Activated CD4-positive, alpha-beta T cell treated with anti-CD3 and anti-CD28 coated beads, Interleukin-2, amount 10 ng/mL, durations not matched to agents 7 days and 5 days (primary cell): ENCODE results near the gene ETFA. TPM values are rescaled to one million over a fixed set of nuclear protein-coding genes. Genes with fewer than 3 reads are reported as not detected.

Experiments used
- CTCF ChIA-PET: fragments of 350-600 bp; sonication (Branson Sonifier 250); formaldehyde crosslinking; loops from one replicate; lab custom pipeline; 2021; ENCODE audit warnings: antibody characterized with exemption; lab: Charles Lee
- POLR2A ChIA-PET: fragments of 350-600 bp; sonication (Branson Sonifier 250); formaldehyde crosslinking; loops from one replicate; lab custom pipeline; 2021; ENCODE audit warnings: antibody characterized with exemption; lab: Charles Lee
- DNase-seq: peaks from one replicate; pipeline ENCODE4 v3.0.0-alpha.2; 2020
- H3K27ac Mint-ChIP-seq: one replicate; pipeline ENCODE4 v1.8.0; 2021; ENCODE audit warnings: mild to moderate bottlenecking, moderate library complexity, mixed read lengths
- H3K27me3 Mint-ChIP-seq: one replicate; pipeline ENCODE4 v1.8.0; 2021; ENCODE audit warnings: mixed read lengths
- H3K36me3 Mint-ChIP-seq: one replicate; pipeline ENCODE4 v1.8.0; 2021; ENCODE audit warnings: low read depth, mixed read lengths
- H3K4me1 Mint-ChIP-seq: one replicate; pipeline ENCODE4 v1.8.0; 2021; ENCODE audit warnings: mixed read lengths
- H3K4me3 Mint-ChIP-seq: one replicate; pipeline ENCODE4 v1.8.0; 2021; ENCODE audit warnings: mild to moderate bottlenecking, moderate library complexity, mixed read lengths
- H3K9me3 Mint-ChIP-seq: one replicate; pipeline ENCODE4 v1.8.0; 2021; ENCODE audit warnings: mixed read lengths
- total RNA-seq, 2 experiments: library from RNA; stranded (reverse); gene quantifications; one replicate each; pipeline ENCODE4 v1.2.3, GENCODE V29; 2021

Gene ETFA
- total RNA-seq, 2 experiments from 2014 or later, result 81.6 to 82.9 TPM

- CTCF ChIA-PET, result interaction anchor here (1.1 to 4.0 kb wide), 4 partner anchors 9 to 16 kb away, joined by 3 to 18 read pairs (median 4); partner anchors contain the start of gene ISL2
Observed at GRCh38 chr15:76345583-76345879, 34.3 kb upstream of the ETFA start.

GRCh38 chr15:76344893-76345582 lies 33.8 kb upstream of the ETFA start:
- Mint-ChIP-seq H3K4me1 (peaks cover 33% of the 10 kb centered on the region), H3K9me3 (no peaks in the 10 kb centered on the region), H3K36me3 (peaks cover 11% of the 10 kb centered on the region), H3K4me3 (peak overlapping the region; percentile 51), H3K27ac (peak overlapping the region; percentile 33), H3K27me3 (peaks cover 70% of the 10 kb centered on the region)
- no peak for DNase-seq
- ChIA-PET CTCF (interaction anchor here (1.1 to 4.0 kb wide), 4 partner anchors 10 to 15 kb away, joined by 3 to 18 read pairs (median 4); partner anchors contain the start of gene ISL2), POLR2A (no interaction called here)

More at GRCh38 chr15:76345583-76345879, 34.3 kb upstream of the ETFA start:
- no peak for DNase-seq
- POLR2A ChIA-PET, result no interaction called here
- H3K4me1 Mint-ChIP-seq, result peaks cover 29% of the 10 kb centered on the region
- H3K27me3 Mint-ChIP-seq, result peaks cover 66% of the 10 kb centered on the region
- H3K4me3 Mint-ChIP-seq, result peak overlapping the region; percentile 51
- peak overlapping the region; percentile 33 for H3K27ac Mint-ChIP-seq
- H3K36me3 Mint-ChIP-seq, result peaks cover 11% of the 10 kb centered on the region
- H3K9me3 Mint-ChIP-seq, result no peaks in the 10 kb centered on the region

DNA sequence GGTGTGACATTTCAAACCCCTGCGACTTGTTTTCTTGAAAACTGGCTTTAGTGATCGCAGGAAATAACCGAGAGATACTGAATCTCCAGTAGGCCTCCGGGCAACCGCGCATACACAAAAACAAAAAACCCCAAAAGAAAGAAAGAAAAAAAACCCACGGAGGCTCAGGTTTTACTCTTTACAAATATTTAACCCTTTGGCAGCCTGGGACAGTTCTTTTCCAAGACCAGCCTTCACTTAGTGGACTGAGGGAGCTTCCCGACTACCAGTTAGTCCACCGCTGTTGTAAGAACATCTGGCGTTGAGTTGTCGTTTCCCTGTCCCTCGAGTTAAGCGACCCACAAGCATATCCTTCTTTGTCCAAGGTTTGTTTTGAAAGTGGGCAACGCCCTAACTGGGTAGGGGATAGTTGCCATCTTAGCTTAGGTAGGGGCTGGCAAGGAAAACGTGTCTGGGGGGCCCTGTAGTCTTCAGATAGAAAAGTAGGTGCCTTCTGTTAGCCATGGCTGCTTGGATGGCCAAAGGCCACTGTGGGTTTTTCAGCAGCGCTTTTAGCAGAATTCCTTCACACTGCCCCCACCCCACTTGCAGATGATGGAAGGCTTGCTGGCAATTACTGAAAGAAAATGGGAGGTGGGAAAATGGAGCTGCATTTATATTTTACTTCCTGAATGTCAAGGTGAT lies 32.2 kb upstream of the ETFA start:
- ChIA-PET POLR2A (no interaction called here), CTCF (interaction anchor here (4.0 kb wide), 1 partner anchor 9 kb away, joined by 18 read pairs; the partner anchor contains the start of gene ISL2)
- no peak overlapping the region for H3K4me3 Mint-ChIP-seq
- H3K27ac Mint-ChIP-seq, result no peak overlapping the region
- H3K36me3 Mint-ChIP-seq, result peaks cover 16% of the 10 kb centered on the region
- peaks cover 79% of the 10 kb centered on the region for H3K27me3 Mint-ChIP-seq
- no peak for DNase-seq
- H3K4me1 Mint-ChIP-seq, result peaks cover 47% of the 10 kb centered on the region
- H3K9me3 Mint-ChIP-seq, result no peaks in the 10 kb centered on the region

DNA sequence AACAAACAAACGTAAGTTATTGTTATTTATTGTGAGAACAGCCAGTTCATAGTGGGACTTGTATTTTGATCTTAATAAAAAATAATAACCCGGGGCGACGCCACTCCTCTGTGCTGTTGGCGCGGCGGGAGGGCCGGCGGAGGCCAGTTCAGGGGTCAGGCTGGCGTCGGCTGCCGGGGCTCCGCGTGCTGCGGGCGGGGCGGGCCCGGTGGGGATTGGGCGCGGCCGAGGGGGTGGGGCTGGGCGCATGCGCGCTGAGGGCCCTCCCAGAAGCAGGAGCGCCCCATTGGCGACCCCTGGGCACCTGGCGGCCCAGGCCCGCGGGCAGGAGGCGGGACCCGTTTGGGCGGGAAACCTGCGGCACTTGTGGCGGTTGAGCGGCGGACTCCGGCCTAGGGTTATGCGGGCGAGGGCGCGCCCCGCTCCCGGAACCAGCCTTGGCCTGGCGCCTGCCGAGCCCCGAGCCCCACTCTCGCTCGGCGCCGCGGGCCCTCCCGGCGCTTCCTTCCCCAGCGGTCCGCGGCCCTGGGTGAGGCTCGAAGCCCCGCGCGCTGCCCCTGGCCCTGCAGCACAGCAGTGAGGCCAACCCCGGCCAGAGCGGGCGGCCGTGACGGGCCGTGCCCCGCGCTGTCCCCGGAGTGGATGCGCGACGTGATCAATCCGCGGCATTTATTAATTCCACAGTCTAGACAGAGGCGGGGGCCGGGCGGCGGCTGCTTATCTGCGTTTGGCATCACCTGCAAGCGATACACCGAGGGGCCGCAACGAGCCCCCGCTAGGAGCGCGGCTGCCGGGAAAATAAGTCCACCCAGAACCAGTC lies 31.3 kb upstream of the ETFA start:
- H3K9me3 Mint-ChIP-seq, result no peaks in the 10 kb centered on the region
- H3K36me3 Mint-ChIP-seq, result peaks cover 12% of the 10 kb centered on the region
- H3K4me1 Mint-ChIP-seq, result peaks cover 47% of the 10 kb centered on the region
- CTCF ChIA-PET, result no interaction called here
- peak overlapping the region; percentile 52 for H3K4me3 Mint-ChIP-seq
- POLR2A ChIA-PET, result no interaction called here
- H3K27me3 Mint-ChIP-seq, result peaks cover 73% of the 10 kb centered on the region
- no peak for DNase-seq
- peak overlapping the region; percentile 60 for H3K27ac Mint-ChIP-seq

DNA sequence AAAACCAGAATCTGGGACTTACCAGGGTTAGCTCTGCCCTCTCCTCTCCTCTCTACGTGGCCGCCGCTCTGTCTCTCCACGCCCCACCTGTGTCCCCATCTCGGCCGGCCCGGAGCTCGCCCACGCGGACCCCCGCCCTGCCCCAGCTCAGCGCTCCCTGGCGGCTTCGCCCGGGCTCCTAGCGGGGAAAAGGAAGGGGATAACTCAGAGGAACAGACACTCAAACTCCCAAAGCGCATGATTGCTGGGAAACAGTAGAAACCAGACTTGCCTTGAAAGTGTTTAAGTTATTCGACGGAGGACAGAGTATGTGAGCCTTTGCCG lies 30.8 kb upstream of the ETFA start:
- H3K4me3 Mint-ChIP-seq, result peak overlapping the region; percentile 52
- peaks cover 52% of the 10 kb centered on the region for H3K4me1 Mint-ChIP-seq
- H3K36me3 Mint-ChIP-seq, result peaks cover 13% of the 10 kb centered on the region
- H3K27me3 Mint-ChIP-seq, result peaks cover 76% of the 10 kb centered on the region
- no peaks in the 10 kb centered on the region for H3K9me3 Mint-ChIP-seq
- ChIA-PET POLR2A (no interaction called here), CTCF (interaction anchor here (1.1 kb wide), 1 partner anchor 14 kb away, joined by 5 read pairs; no protein-coding TSS in a partner anchor)
- H3K27ac Mint-ChIP-seq, result peak overlapping the region; percentile 60
- DNase-seq, result no peak

GRCh38 chr15:76341366-76342057 lies 30.2 kb upstream of the ETFA start:
- Mint-ChIP-seq H3K27me3 (peaks cover 78% of the 10 kb centered on the region), H3K27ac (peak overlapping the region; percentile 64), H3K4me3 (peak overlapping the region; percentile 71), H3K36me3 (peaks cover 13% of the 10 kb centered on the region), H3K4me1 (peaks cover 55% of the 10 kb centered on the region), H3K9me3 (no peaks in the 10 kb centered on the region)
- CTCF ChIA-PET, result interaction anchor here (1.1 kb wide), 1 partner anchor 14 kb away, joined by 5 read pairs; no protein-coding TSS in a partner anchor
- POLR2A ChIA-PET, result no interaction called here
- DNase-seq, result no peak

DNA sequence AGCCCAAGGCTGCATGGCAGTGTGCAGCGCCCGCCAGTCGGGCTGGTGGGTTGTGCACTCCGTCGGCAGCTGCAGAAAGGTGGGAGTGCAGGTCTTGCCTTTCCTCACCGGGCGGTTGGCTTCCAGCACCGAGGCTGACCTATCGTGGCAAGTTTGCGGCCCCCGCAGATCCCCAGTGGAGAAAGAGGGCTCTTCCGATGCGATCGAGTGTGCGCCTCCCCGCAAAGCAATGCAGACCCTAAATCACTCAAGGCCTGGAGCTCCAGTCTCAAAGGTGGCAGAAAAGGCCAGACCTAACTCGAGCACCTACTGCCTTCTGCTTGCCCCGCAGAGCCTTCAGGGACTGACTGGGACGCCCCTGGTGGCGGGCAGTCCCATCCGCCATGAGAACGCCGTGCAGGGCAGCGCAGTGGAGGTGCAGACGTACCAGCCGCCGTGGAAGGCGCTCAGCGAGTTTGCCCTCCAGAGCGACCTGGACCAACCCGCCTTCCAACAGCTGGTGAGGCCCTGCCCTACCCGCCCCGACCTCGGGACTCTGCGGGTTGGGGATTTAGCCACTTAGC lies 29.6 kb upstream of the ETFA start:
- peaks cover 13% of the 10 kb centered on the region for H3K36me3 Mint-ChIP-seq
- ChIA-PET CTCF (interaction anchor here (1.1 to 1.2 kb wide), 2 partner anchors 10 to 15 kb away, joined by 4 to 5 read pairs; no protein-coding TSS in a partner anchor), POLR2A (no interaction called here)
- no peak overlapping the region for H3K27ac Mint-ChIP-seq
- peaks cover 78% of the 10 kb centered on the region for H3K27me3 Mint-ChIP-seq
- DNase-seq, result no peak
- no peaks in the 10 kb centered on the region for H3K9me3 Mint-ChIP-seq
- peak overlapping the region; percentile 71 for H3K4me3 Mint-ChIP-seq
- peaks cover 58% of the 10 kb centered on the region for H3K4me1 Mint-ChIP-seq

DNA sequence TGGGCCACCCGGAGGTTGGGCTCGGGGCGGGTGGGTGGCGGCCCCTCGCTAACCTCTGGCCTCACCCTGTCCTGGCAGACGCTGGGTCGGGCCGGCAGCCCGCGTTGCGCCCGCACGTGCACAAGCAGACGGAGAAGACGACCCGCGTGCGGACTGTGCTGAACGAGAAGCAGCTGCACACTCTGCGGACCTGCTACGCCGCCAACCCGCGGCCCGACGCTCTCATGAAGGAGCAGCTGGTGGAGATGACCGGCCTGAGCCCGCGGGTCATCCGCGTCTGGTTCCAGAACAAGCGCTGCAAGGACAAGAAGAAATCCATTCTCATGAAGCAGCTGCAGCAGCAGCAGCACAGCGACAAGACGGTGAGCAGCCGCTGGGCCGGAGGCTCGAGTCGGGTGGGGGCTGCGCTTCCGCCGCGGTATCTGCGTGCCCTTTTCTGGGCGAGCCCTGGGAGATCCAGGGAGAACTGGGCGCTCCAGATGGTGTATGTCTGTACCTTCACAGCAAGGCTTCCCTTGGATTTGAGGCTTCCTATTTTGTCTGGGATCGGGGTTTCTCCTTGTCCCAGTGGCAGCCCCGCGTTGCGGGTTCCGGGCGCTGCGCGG lies 29.0 kb upstream of the ETFA start:
- H3K4me3 Mint-ChIP-seq, result peak overlapping the region; percentile 71
- DNase-seq, result no peak
- ChIA-PET POLR2A (no interaction called here), CTCF (interaction anchor here (1.2 kb wide), 1 partner anchor 9 kb away, joined by 4 read pairs; no protein-coding TSS in a partner anchor)
- peaks cover 78% of the 10 kb centered on the region for H3K27me3 Mint-ChIP-seq
- H3K9me3 Mint-ChIP-seq, result no peaks in the 10 kb centered on the region
- no peak overlapping the region for H3K27ac Mint-ChIP-seq
- H3K4me1 Mint-ChIP-seq, result peaks cover 58% of the 10 kb centered on the region
- peaks cover 9% of the 10 kb centered on the region for H3K36me3 Mint-ChIP-seq

- H3K27ac Mint-ChIP-seq, result peak overlapping the region; percentile 65
- POLR2A ChIA-PET, result no interaction called here
- peaks cover 9% of the 10 kb centered on the region for H3K36me3 Mint-ChIP-seq
- H3K4me1 Mint-ChIP-seq, result peaks cover 59% of the 10 kb centered on the region
- H3K4me3 Mint-ChIP-seq, result peak overlapping the region; percentile 71
- CTCF ChIA-PET, result interaction anchor here (1.2 kb wide), 1 partner anchor 8 kb away, joined by 4 read pairs; no protein-coding TSS in a partner anchor
- H3K9me3 Mint-ChIP-seq, result no peaks in the 10 kb centered on the region
- DNase-seq, result no peak
- H3K27me3 Mint-ChIP-seq, result peaks cover 76% of the 10 kb centered on the region
Observed at GRCh38 chr15:76339305-76340197, 28.3 kb upstream of the ETFA start.

GRCh38 chr15:76338486-76339304 lies 27.4 kb upstream of the ETFA start:
- peaks cover 9% of the 10 kb centered on the region for H3K36me3 Mint-ChIP-seq
- H3K27ac Mint-ChIP-seq, result no peak overlapping the region
- peaks cover 71% of the 10 kb centered on the region for H3K27me3 Mint-ChIP-seq
- H3K4me1 Mint-ChIP-seq, result peaks cover 63% of the 10 kb centered on the region
- no peak for DNase-seq
- ChIA-PET CTCF (no interaction called here), POLR2A (no interaction called here)
- peak overlapping the region; percentile 50 for H3K4me3 Mint-ChIP-seq
- no peaks in the 10 kb centered on the region for H3K9me3 Mint-ChIP-seq
